HepG2 (cell line): ENCODE measurements around the gene CKB. TPM values are rescaled to one million over a fixed set of nuclear protein-coding genes. Genes with fewer than 3 reads are reported as not detected.

Experiments used
- GABPA ChIP-seq, 2 experiments: IDR thresholded peaks; 2 replicates each; pipeline ENCODE4 v1.6.1; 2011 to 2016; ENCODE audit warnings: low read depth in 2 of 2, low read length in 1 of 2, missing biosample characterization in 1 of 2, missing genetic modification characterization in 1 of 2
- HMGXB4 ChIP-seq, 2 experiments: sonication (generic) in 1 of 2; formaldehyde crosslinking in 1 of 2; IDR thresholded peaks; 2 replicates each; pipeline versions ENCODE4 v1.4.0 to v1.6.1; 2018 to 2020; ENCODE audit warnings: missing genetic modification reagents in 2 of 2, borderline replicate concordance in 1 of 2, low read depth in 1 of 2, mild to moderate bottlenecking in 1 of 2, missing biosample characterization in 1 of 2
- MTA1 ChIP-seq: sonication (generic); formaldehyde crosslinking; IDR thresholded peaks from 2 replicates; pipeline ENCODE4 v1.4.0; 2020; ENCODE audit warnings: missing genetic modification reagents, mild to moderate bottlenecking, borderline replicate concordance
- RAD51 ChIP-seq: fragments of 450-650 bp; IDR thresholded peaks from 2 replicates; pipeline ENCODE4 v1.6.1; 2016; ENCODE audit warnings: borderline replicate concordance
- RFX1 ChIP-seq: fragments of 450-650 bp; IDR thresholded peaks from 2 replicates; pipeline ENCODE4 v1.6.1; 2017
- RFX3 ChIP-seq: IDR thresholded peaks from 2 replicates; pipeline ENCODE4 v1.6.1; 2016; ENCODE audit warnings: missing biosample characterization, missing genetic modification reagents
- SP1 ChIP-seq, 2 experiments: fragments of 450-650 bp in 1 of 2; sonication (generic) in 1 of 2; formaldehyde crosslinking in 1 of 2; IDR thresholded peaks; 2 replicates each; pipeline versions ENCODE4 v1.4.0 to v1.6.1; 2016 to 2020; ENCODE audit warnings: missing genetic modification reagents in 1 of 2
- TP53 ChIP-seq: sonication (generic); formaldehyde crosslinking; conservative IDR thresholded peaks from 2 replicates; pipeline ENCODE4 v1.4.0; 2020; ENCODE audit warnings: missing genetic modification reagents
- ZBTB42 ChIP-seq: sonication (generic); formaldehyde crosslinking; IDR thresholded peaks from 2 replicates; pipeline ENCODE4 v1.5.0; 2020; ENCODE audit warnings: mild to moderate bottlenecking, missing genetic modification reagents
- ZFX ChIP-seq: sonication (generic); formaldehyde crosslinking; IDR thresholded peaks from 2 replicates; pipeline ENCODE4 v1.4.0; 2020; ENCODE audit warnings: mild to moderate bottlenecking, low read depth, missing genetic modification reagents, moderate library complexity
- ZNF432 ChIP-seq: sonication (generic); formaldehyde crosslinking; IDR thresholded peaks from 2 replicates; pipeline ENCODE4 v1.5.0; 2020; ENCODE audit warnings: missing genetic modification reagents, mild to moderate bottlenecking, borderline replicate concordance
- ZNF703 ChIP-seq: sonication (generic); formaldehyde crosslinking; IDR thresholded peaks from 2 replicates; pipeline ENCODE4 v1.5.1; 2020; ENCODE audit warnings: missing genetic modification reagents, mild to moderate bottlenecking, moderate library complexity, borderline replicate concordance
- polyA plus RNA-seq, 8 experiments: library from polyadenylated mRNA; depleted of rRNA in 3 of 8; stranded (reverse) in 7 of 8; unstranded in 1 of 8; fragments of >200 nt; fragmentation: Illumina TruSeq in 4 of 8; extraction: Trizol in 4 of 8; gene quantifications; 2 replicates each; pipeline versions ENCODE4 v1.2.1 to v1.2.3, GENCODE V29; 2011 to 2016; ENCODE audit warnings: low read depth in 4 of 8, missing spikeins in 1 of 8, mixed read lengths in 1 of 8; ENCODE audit not compliant: insufficient read depth in 1 of 8
- total RNA-seq, 5 experiments: library from RNA; depleted of rRNA; stranded (reverse); fragments of >200 nt; fragmentation: Illumina TruSeq; extraction: Trizol; gene quantifications; 2 replicates each; pipeline ENCODE4 v1.2.3, GENCODE V29; 2016; ENCODE audit warnings: low read depth in 1 of 5
- TF ChIP-seq, protein P1 (sequence below): sonication (generic); formaldehyde crosslinking; IDR thresholded peaks from 2 replicates; pipeline ENCODE4 v1.4.0; 2020; ENCODE audit warnings: missing genetic modification reagents
- TF ChIP-seq, protein P2 (sequence below): sonication (generic); formaldehyde crosslinking; IDR thresholded peaks from 2 replicates; pipeline ENCODE4 v1.4.0; 2020; ENCODE audit warnings: mild to moderate bottlenecking, missing genetic modification reagents

The CKB gene
- total and polyA plus RNA-seq, 2 of the 13 experiments (the other 11 are each of a cell fraction or from before 2014, with no cell fraction given) = 82.3 to 217 TPM

- TF ChIP-seq ZBTB42 (no peak), MTA1 (peak; percentile 55; the same call in 1 of the 2 replicates), HMGXB4 (CRISPR knock-in tag; IDR thresholded peaks at IDR 0.05; ENCODE audit: borderline replicate concordance in 1 of 2, low read depth in 1 of 2) (peak in 1 of 2 experiments; percentile 52; a peak in 1 of 4 replicates), ZFX (CRISPR knock-in tag) (0 out of 2 replicates have a peak, but pooled peaks have one; percentile 27), ZNF432 (CRISPR knock-in tag) (no peak), ZNF703 (no peak), SP1 (IDR thresholded peaks at IDR 0.05) (no peak), SP1 (CRISPR knock-in tag; IDR thresholded peaks at IDR 0.05) (no peak), RFX1 (peak; percentile 51; the same call in 1 of the 2 replicates), TP53 (CRISPR knock-in tag) (no peak), RFX3 (CRISPR knock-in tag) (peak; percentile 58; the same call in 1 of the 2 replicates), GABPA (IDR thresholded peaks at IDR 0.05; ENCODE audit: low read depth, low read length) (no peak), GABPA (CRISPR knock-in tag; IDR thresholded peaks at IDR 0.05; ENCODE audit: low read depth) (peak; percentile 25; the same call in 1 of the 2 replicates), RAD51 (no peak)
- TF ChIP-seq, protein P1, sequence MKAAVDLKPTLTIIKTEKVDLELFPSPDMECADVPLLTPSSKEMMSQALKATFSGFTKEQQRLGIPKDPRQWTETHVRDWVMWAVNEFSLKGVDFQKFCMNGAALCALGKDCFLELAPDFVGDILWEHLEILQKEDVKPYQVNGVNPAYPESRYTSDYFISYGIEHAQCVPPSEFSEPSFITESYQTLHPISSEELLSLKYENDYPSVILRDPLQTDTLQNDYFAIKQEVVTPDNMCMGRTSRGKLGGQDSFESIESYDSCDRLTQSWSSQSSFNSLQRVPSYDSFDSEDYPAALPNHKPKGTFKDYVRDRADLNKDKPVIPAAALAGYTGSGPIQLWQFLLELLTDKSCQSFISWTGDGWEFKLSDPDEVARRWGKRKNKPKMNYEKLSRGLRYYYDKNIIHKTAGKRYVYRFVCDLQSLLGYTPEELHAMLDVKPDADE = 0 out of 2 replicates have a peak, but pooled peaks have one; percentile 3
- TF ChIP-seq, protein P2, sequence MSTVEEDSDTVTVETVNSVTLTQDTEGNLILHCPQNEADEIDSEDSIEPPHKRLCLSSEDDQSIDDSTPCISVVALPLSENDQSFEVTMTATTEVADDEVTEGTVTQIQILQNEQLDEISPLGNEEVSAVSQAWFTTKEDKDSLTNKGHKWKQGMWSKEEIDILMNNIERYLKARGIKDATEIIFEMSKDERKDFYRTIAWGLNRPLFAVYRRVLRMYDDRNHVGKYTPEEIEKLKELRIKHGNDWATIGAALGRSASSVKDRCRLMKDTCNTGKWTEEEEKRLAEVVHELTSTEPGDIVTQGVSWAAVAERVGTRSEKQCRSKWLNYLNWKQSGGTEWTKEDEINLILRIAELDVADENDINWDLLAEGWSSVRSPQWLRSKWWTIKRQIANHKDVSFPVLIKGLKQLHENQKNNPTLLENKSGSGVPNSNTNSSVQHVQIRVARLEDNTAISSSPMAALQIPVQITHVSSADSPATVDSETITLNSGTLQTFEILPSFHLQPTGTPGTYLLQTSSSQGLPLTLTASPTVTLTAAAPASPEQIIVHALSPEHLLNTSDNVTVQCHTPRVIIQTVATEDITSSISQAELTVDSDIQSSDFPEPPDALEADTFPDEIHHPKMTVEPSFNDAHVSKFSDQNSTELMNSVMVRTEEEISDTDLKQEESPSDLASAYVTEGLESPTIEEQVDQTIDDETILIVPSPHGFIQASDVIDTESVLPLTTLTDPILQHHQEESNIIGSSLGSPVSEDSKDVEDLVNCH (CRISPR knock-in tag) = 0 out of 2 replicates have a peak, but pooled peaks have one; percentile 43
These were observed 39.0 kb upstream of the CKB start (continued) for GRCh38 chr14:103561381-103562178.
